NCI-H345 treated with DMSO at 0.1 percent for 48 hours (cell line): ENCODE data around the gene PIEZO2.
"Not testable (repeated sequence)": the region's sequence is repeated elsewhere in the genome, so short reads cannot be mapped to it uniquely, and the experiment has no call there.

ENCODE experiments used
- DNase-seq: peaks from one replicate; lab custom pipeline; 2025; ENCODE audit not compliant: unreplicated experiment; lab: John Stamatoyannopoulos, UW

PIEZO2 gene

GRCh38 chr18:10637858-10638538 lies 511.4 kb downstream of the PIEZO2 start:
- not testable (repeated sequence) for DNase-seq

- not testable (repeated sequence) for DNase-seq
These were observed 520.3 kb downstream of the PIEZO2 start for GRCh38 chr18:10629076-10629475.

- DNase-seq, result not testable (repeated sequence)
These were observed 522.7 kb downstream of the PIEZO2 start for GRCh38 chr18:10626606-10627213.

GRCh38 chr18:10623606-10624005 lies 525.8 kb downstream of the PIEZO2 start:
- not testable (repeated sequence) for DNase-seq

- not testable (repeated sequence) for DNase-seq
These were observed 526.4 kb downstream of the PIEZO2 start for GRCh38 chr18:10622982-10623381.

GRCh38 chr18:10620670-10621329 lies 528.6 kb downstream of the PIEZO2 start:
- DNase-seq, result not testable (repeated sequence)
